Ishikawa (cell line): ENCODE measurements around the gene PARN.

Source experiments
- EP300 ChIP-seq: IDR thresholded peaks from 2 replicates; pipeline ENCODE4 v1.6.1; 2012; ENCODE audit warnings: borderline replicate concordance
- RAD21 ChIP-seq: IDR thresholded peaks from 2 replicates; pipeline ENCODE4 v1.6.1; 2012; ENCODE audit warnings: low read depth
- TF ChIP-seq, protein P1 (sequence below): IDR thresholded peaks from 2 replicates; pipeline ENCODE4 v1.6.1; 2012

DNA sequence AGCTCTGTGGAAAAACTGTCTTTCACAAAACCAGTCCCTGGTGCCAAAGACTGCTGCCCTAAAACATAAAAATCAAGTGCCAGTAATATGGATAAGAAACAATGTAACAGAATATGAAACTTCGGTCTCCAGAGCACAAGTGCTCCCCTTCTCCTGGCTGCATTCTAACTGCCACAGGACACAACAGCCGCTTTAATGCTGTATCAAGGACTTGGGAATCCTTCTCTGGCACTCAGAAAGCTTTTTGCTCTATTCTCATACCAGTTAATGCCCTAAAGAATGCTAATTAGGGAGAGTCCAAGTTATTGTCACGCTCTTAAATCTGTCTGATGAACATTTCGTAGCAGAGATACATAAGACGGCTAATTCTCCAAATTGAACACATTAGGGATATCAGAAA is 90.9 kb downstream of the PARN start:
- TF ChIP-seq, protein P1, sequence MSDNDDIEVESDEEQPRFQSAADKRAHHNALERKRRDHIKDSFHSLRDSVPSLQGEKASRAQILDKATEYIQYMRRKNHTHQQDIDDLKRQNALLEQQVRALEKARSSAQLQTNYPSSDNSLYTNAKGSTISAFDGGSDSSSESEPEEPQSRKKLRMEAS = no peak
- TF ChIP-seq EP300 (no peak), RAD21 (no peak)
